WTC11 (cell line): Measurements from ENCODE around the gene UPF2. TPM values are rescaled to one million over a fixed set of nuclear protein-coding genes. Genes with fewer than 3 reads are reported as not detected.

Experiments
- ATAC-seq: fragments of 200-7000 bp; cut with Tn5 transposase; 2 replicates; pipeline ENCODE4 v1.10.0; 2021; ENCODE audit warnings: mild to moderate bottlenecking, moderate library complexity
- CTCF ChIA-PET: fragments of 300-600 bp; sonication (Branson Sonifier 250); formaldehyde crosslinking; loops from one replicate; lab custom pipeline; 2021; ENCODE audit warnings: antibody characterized with exemption; lab: Charles Lee
- POLR2A ChIA-PET: fragments of 350-600 bp; sonication (Branson Sonifier 250); formaldehyde crosslinking; loops from one replicate; lab custom pipeline; 2021; ENCODE audit warnings: antibody characterized with exemption; lab: Charles Lee
- DNase-seq: peaks from one replicate; pipeline ENCODE4 v3.0.0; 2021; ENCODE audit warnings: low spot score
- H3K27ac Mint-ChIP-seq: 2 replicates; pipeline ENCODE4 v1.8.0; 2021; ENCODE audit warnings: mixed read lengths
- H3K27me3 Mint-ChIP-seq: 2 replicates; pipeline ENCODE4 v1.8.0; 2021; ENCODE audit warnings: low read depth, mild to moderate bottlenecking, moderate library complexity, mixed read lengths
- H3K36me3 Mint-ChIP-seq: 2 replicates; pipeline ENCODE4 v1.8.0; 2021; ENCODE audit warnings: mixed read lengths
- H3K4me1 Mint-ChIP-seq: 2 replicates; pipeline ENCODE4 v1.8.0; 2022; ENCODE audit warnings: mixed read lengths
- H3K4me3 Mint-ChIP-seq: 2 replicates; pipeline ENCODE4 v1.8.0; 2021; ENCODE audit warnings: mild to moderate bottlenecking, moderate library complexity, mixed read lengths
- H3K9me3 Mint-ChIP-seq: 2 replicates; pipeline ENCODE4 v1.8.0; 2021; ENCODE audit warnings: mixed read lengths
- AFF4 ChIP-seq: sonication (generic); formaldehyde crosslinking; IDR thresholded peaks from 2 replicates; pipeline ENCODE4 v1.8.1; 2023; ENCODE audit warnings: mild to moderate bottlenecking, missing genetic modification reagents, borderline replicate concordance
- CDX4 ChIP-seq: fragments of 250-450 bp; sonication (Bioruptor Pico); IDR thresholded peaks from 2 replicates; pipeline ENCODE4 v1.9.0; 2021; ENCODE audit warnings: moderate library complexity, mild to moderate bottlenecking, inconsistent platforms, borderline replicate concordance
- E2F5 ChIP-seq: sonication (generic); formaldehyde crosslinking; IDR thresholded peaks from 2 replicates; pipeline ENCODE4 v1.8.1; 2022; ENCODE audit warnings: mild to moderate bottlenecking, moderate library complexity, missing genetic modification reagents
- ELF4 ChIP-seq: sonication (generic); formaldehyde crosslinking; IDR thresholded peaks from 2 replicates; pipeline ENCODE4 v1.8.1; 2022; ENCODE audit warnings: low read depth, mild to moderate bottlenecking, moderate library complexity, missing genetic modification reagents
- FOXJ3 ChIP-seq: sonication (generic); formaldehyde crosslinking; IDR thresholded peaks from 2 replicates; pipeline ENCODE4 v1.9.0; 2021; ENCODE audit warnings: missing genetic modification reagents, mild to moderate bottlenecking, borderline replicate concordance
- FOXP1 ChIP-seq: sonication (generic); formaldehyde crosslinking; IDR thresholded peaks from 2 replicates; pipeline ENCODE4 v1.8.0; 2022; ENCODE audit warnings: missing genetic modification reagents, mild to moderate bottlenecking, moderate library complexity, borderline replicate concordance
- GTF2I ChIP-seq: fragments of 250-450 bp; sonication (Bioruptor Pico); conservative IDR thresholded peaks from 2 replicates; pipeline ENCODE4 v1.4.0; 2021; ENCODE audit warnings: mild to moderate bottlenecking
- HMGXB4 ChIP-seq: sonication (generic); formaldehyde crosslinking; IDR thresholded peaks from 2 replicates; pipeline ENCODE4 v1.8.1; 2023; ENCODE audit warnings: mild to moderate bottlenecking, moderate library complexity, missing genetic modification reagents
- JAZF1 ChIP-seq: fragments of 250-450 bp; sonication (Bioruptor Pico); IDR thresholded peaks from 2 replicates; pipeline ENCODE4 v1.9.0; 2021; ENCODE audit warnings: moderate library complexity, mild to moderate bottlenecking, inconsistent platforms
- OVOL2 ChIP-seq: fragments of 250-450 bp; sonication (Bioruptor Pico); IDR thresholded peaks from 2 replicates; pipeline ENCODE4 v1.9.0; 2021; ENCODE audit warnings: mild to moderate bottlenecking, borderline replicate concordance
- PRDM15 ChIP-seq: sonication (generic); formaldehyde crosslinking; IDR thresholded peaks from 2 replicates; pipeline ENCODE4 v1.8.0; 2022; ENCODE audit warnings: missing genetic modification reagents
- SOX15 ChIP-seq: fragments of 250-450 bp; sonication (Bioruptor Pico); IDR thresholded peaks from 2 replicates; pipeline ENCODE4 v1.9.0; 2021; ENCODE audit warnings: mild to moderate bottlenecking
- ZNF281 ChIP-seq: sonication (generic); formaldehyde crosslinking; IDR thresholded peaks from 2 replicates; pipeline ENCODE4 v1.8.0; 2023; ENCODE audit warnings: mild to moderate bottlenecking, missing genetic modification reagents
- ZNF317 ChIP-seq: sonication (generic); formaldehyde crosslinking; IDR thresholded peaks from 2 replicates; pipeline ENCODE4 v1.8.1; 2023; ENCODE audit warnings: low read depth, mild to moderate bottlenecking, moderate library complexity, missing genetic modification reagents, borderline replicate concordance
- ZNF396 ChIP-seq: fragments of 250-450 bp; sonication (Bioruptor Pico); IDR thresholded peaks from 2 replicates; pipeline ENCODE4 v1.8.0; 2021; ENCODE audit warnings: mild to moderate bottlenecking, moderate library complexity, borderline replicate concordance
- ZNF416 ChIP-seq: fragments of 250-450 bp; sonication (Bioruptor Pico); IDR thresholded peaks from 2 replicates; pipeline ENCODE4 v1.9.0; 2021; ENCODE audit warnings: mild to moderate bottlenecking, inconsistent platforms
- total RNA-seq: library from RNA; stranded (reverse); gene quantifications from 3 replicates; pipeline ENCODE4 v1.2.3, GENCODE V29; 2021

UPF2 gene
- total RNA-seq, 1 experiment from 2014 or later: 24.3 TPM

GRCh38 chr10:11893749-11894278, 148.8 kb downstream of the UPF2 start (continued):
- TF ChIP-seq E2F5 (CRISPR knock-in tag) (no peak), AFF4 (CRISPR knock-in tag) (no peak), PRDM15 (no peak), CDX4 (no peak), GTF2I (CRISPR knock-in tag) (no peak), ZNF396 (CRISPR knock-in tag) (no peak), OVOL2 (no peak), ZNF416 (CRISPR knock-in tag) (no peak), ELF4 (no peak)

- H3K36me3 Mint-ChIP-seq: no peaks in the 10 kb centered on the region
- ChIA-PET POLR2A (no interaction called here), CTCF (interaction anchor here (1.3 kb wide), 1 partner anchor 11 kb away, joined by 7 read pairs; no protein-coding TSS in a partner anchor)
- no peak for DNase-seq
- no peak for ATAC-seq
- H3K4me3 Mint-ChIP-seq: no peak overlapping the region
- H3K27me3 Mint-ChIP-seq: no peaks in the 10 kb centered on the region
- no peak overlapping the region for H3K27ac Mint-ChIP-seq
- H3K4me1 Mint-ChIP-seq: no peaks in the 10 kb centered on the region
- no peaks in the 10 kb centered on the region for H3K9me3 Mint-ChIP-seq
- TF ChIP-seq ZNF281 (no peak), SOX15 (CRISPR knock-in tag) (no peak), FOXP1 (CRISPR knock-in tag) (no peak), ZNF317 (no peak), JAZF1 (no peak), HMGXB4 (no peak), ELF4 (no peak), FOXJ3 (CRISPR knock-in tag) (no peak), ZNF396 (CRISPR knock-in tag) (no peak), PRDM15 (no peak)
Measured at GRCh38 chr10:11891776-11892486, 150.7 kb downstream of the UPF2 start.
